ENCODE measurements around the gene CCDC70. TPM values are rescaled to one million over a fixed set of nuclear protein-coding genes. Genes with fewer than 3 reads are reported as not detected.

CCDC70 gene
- total and polyA plus RNA-seq, 7 experiments from 2014 or later: not detected

DNA sequence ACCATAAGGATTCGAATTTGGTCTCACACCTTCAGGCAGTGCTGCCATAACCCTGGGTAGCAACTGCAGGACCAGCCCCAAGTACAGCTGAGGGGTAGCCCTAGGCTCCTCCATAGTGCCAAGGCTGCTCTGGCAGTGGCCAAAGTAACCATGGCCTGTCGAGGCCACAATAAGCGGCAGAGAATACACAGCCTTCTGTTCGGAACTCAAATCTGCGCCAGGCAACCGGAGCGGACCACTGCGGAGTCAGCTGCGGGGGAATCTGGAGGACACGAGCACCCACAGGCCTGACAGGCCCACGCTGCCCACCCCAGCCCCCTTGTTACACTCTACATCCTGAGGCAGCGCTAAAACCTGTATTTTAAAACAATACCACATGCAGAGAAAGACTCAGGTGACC lies 48.7 kb downstream of the CCDC70 start:
- Mint-ChIP-seq H3K27me3 (peaks cover 0 to 4% (median 0%) of the 10 kb centered on the region in 5 donors), H3K27ac (no peak overlapping the region), H3K9me3 (peaks cover 0 to 3% (median 0%) of the 10 kb centered on the region in 11 donors), H3K4me3 (no peak overlapping the region), H3K36me3 (no peaks in the 10 kb centered on the region), H3K4me1 (peaks cover 7 to 29% (median 21%) of the 10 kb centered on the region in 7 donors)
- no peak overlapping the region for H3K4me3 ChIP-seq (ENCODE audit: low read length)
- H3K4me1 ChIP-seq (ENCODE audit: control insufficient read depth in 2 of 2, insufficient read depth in 2 of 2, low read length in 2 of 2): no peaks in the 10 kb centered on the region
- H3K9me3 ChIP-seq (ENCODE audit: control insufficient read depth in 2 of 3, low read length in 3 of 3): no peaks in the 10 kb centered on the region
- no peak overlapping the region for H3K27ac ChIP-seq (ENCODE audit: low read depth, low read length)
- intact Hi-C loops (cut with micrococcal nuclease): no loop called here
- H3K27me3 ChIP-seq (ENCODE audit: control insufficient read depth in 2 of 2, insufficient read depth in 2 of 2, low read length in 2 of 2): no peaks in the 10 kb centered on the region
- DNase-seq (no peak), ATAC-seq (no peak)
- CTCF ChIA-PET: interaction anchor here (1.4 kb wide), 1 partner anchor 291 kb away, joined by 4 read pairs; no protein-coding TSS in a partner anchor
- POLR2A ChIA-PET: no interaction called here
- no peaks in the 10 kb centered on the region for H3K36me3 ChIP-seq (ENCODE audit: control insufficient read depth in 2 of 3, insufficient read depth in 3 of 3, low read length in 3 of 3)

GRCh38 chr13:51912091-51912490 lies 50.3 kb downstream of the CCDC70 start:
- intact Hi-C loops (cut with micrococcal nuclease): no loop called here
- Mint-ChIP-seq H3K4me1 (peaks cover 9 to 26% (median 21%) of the 10 kb centered on the region in 7 donors), H3K4me3 (no peak overlapping the region), H3K36me3 (no peaks in the 10 kb centered on the region), H3K27ac (no peak overlapping the region), H3K9me3 (peaks cover 0 to 3% (median 0%) of the 10 kb centered on the region in 11 donors), H3K27me3 (peaks cover 0 to 4% (median 0%) of the 10 kb centered on the region in 5 donors)
- POLR2A ChIA-PET: interaction anchor here (1.5 kb wide), 1 partner anchor 53 kb away, joined by 3 read pairs; no protein-coding TSS in a partner anchor
- H3K9me3 ChIP-seq (ENCODE audit: control insufficient read depth in 2 of 3, low read length in 3 of 3): no peaks in the 10 kb centered on the region
- no peaks in the 10 kb centered on the region for H3K36me3 ChIP-seq (ENCODE audit: control insufficient read depth in 2 of 3, insufficient read depth in 3 of 3, low read length in 3 of 3)
- no peak overlapping the region for H3K4me3 ChIP-seq (ENCODE audit: low read length)
- DNase-seq (peak in 1 of 9 donors; percentile 6), ATAC-seq (no peak)
- no peaks in the 10 kb centered on the region for H3K27me3 ChIP-seq (ENCODE audit: control insufficient read depth in 2 of 2, insufficient read depth in 2 of 2, low read length in 2 of 2)
- no peak overlapping the region for H3K27ac ChIP-seq (ENCODE audit: low read depth, low read length)
- CTCF ChIA-PET: interaction anchor here (1.3 kb wide), 1 partner anchor 39 kb away, joined by 3 read pairs; no protein-coding TSS in a partner anchor
- no peaks in the 10 kb centered on the region for H3K4me1 ChIP-seq (ENCODE audit: control insufficient read depth in 2 of 2, insufficient read depth in 2 of 2, low read length in 2 of 2)

DNA sequence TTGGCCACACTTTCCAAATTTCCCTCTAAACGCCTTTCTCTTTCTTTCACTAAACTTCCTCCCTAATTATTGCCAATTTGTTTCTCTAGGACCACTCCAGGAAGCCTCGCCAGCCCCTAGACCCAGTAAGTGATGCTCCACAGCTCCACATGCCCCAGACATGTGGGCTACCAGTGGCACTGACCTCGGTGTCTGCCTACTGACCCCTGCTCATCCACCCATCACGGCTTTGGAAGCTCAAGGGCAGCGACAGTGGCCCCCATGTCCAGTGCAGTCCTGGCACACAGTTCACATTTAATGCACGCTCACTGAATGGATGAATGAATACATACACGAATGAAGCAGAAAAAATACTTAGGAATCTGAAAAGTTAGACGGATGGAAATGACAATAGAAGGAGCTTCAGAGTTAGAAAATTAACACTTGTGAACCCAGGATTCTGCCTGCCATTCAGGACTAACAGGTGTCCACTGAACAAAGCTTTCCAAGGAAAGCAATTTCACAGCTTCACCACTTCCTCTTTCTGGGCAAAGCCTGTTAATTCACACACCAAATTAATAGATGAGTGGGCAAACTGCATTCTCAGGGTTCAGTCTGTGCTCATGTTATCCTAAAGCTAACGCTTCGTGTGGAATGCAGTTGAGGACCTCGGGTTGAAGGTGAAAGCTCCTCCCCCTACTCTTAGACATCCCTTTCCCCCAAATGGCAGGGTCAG lies 50.9 kb downstream of the CCDC70 start:
- no peaks in the 10 kb centered on the region for H3K9me3 ChIP-seq (ENCODE audit: control insufficient read depth in 2 of 3, low read length in 3 of 3)
- POLR2A ChIA-PET: interaction anchor here (0.6 to 1.5 kb wide), 3 partner anchors 53 to 688 kb away, joined by 3 read pairs; no protein-coding TSS in a partner anchor
- intact Hi-C loops (cut with micrococcal nuclease): no loop called here
- DNase-seq (no peak), ATAC-seq (no peak)
- no peaks in the 10 kb centered on the region for H3K4me1 ChIP-seq (ENCODE audit: control insufficient read depth in 2 of 2, insufficient read depth in 2 of 2, low read length in 2 of 2)
- no peaks in the 10 kb centered on the region for H3K27me3 ChIP-seq (ENCODE audit: control insufficient read depth in 2 of 2, insufficient read depth in 2 of 2, low read length in 2 of 2)
- H3K4me3 Mint-ChIP-seq: no peak overlapping the region
- H3K36me3 ChIP-seq (ENCODE audit: control insufficient read depth in 2 of 3, insufficient read depth in 3 of 3, low read length in 3 of 3): no peaks in the 10 kb centered on the region
- H3K27ac Mint-ChIP-seq: no peak overlapping the region
- peaks cover 0 to 4% (median 0%) of the 10 kb centered on the region in 5 donors for H3K27me3 Mint-ChIP-seq
- no peak overlapping the region for H3K27ac ChIP-seq (ENCODE audit: low read depth, low read length)
- no peaks in the 10 kb centered on the region for H3K9me3 Mint-ChIP-seq
- peaks cover 9 to 22% (median 21%) of the 10 kb centered on the region in 7 donors for H3K4me1 Mint-ChIP-seq
- no peaks in the 10 kb centered on the region for H3K36me3 Mint-ChIP-seq
- H3K4me3 ChIP-seq (ENCODE audit: low read length): no peak overlapping the region
- CTCF ChIA-PET: interaction anchor here (1.3 kb wide), 1 partner anchor 38 kb away, joined by 3 read pairs; no protein-coding TSS in a partner anchor

DNA sequence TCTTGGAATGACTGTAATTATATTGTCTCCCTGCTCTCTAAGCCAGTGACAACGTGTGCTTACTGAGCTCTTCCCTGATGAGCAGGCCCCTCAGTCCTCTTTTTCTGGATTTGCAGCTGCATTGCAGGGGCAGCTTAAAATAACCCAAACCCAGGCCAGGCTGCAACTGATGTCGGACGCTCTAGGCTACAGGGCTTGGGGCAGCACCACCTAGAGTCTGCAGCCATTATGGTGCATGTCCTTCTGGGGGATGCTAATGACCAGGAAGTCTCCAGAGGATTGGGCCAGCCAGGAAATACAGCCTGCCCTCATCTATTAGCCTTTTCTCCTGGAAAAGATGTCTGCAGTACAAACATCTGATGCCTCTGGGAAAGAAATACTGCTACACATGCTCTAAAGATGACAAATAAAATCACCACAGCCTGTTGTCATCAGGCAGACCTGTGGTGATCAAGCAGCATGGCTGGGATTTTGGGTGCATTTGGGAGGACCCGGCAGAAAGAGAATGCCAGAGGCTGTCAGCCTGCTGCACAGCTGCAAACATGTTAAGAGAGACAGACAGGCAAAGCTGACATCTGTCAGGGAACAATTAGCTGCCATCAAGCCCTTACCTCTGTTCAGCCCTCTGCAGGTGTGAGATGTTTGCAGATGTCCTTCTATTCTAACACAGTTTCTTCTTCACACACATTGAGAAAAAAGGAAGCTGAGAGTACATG lies 51.8 kb downstream of the CCDC70 start:
- Histone ChIP-seq H3K27ac (ENCODE audit: low read depth, low read length) (no peak overlapping the region), H3K9me3 (ENCODE audit: control insufficient read depth in 2 of 3, low read length in 3 of 3) (no peaks in the 10 kb centered on the region), H3K27me3 (ENCODE audit: control insufficient read depth in 2 of 2, insufficient read depth in 2 of 2, low read length in 2 of 2) (no peaks in the 10 kb centered on the region), H3K4me3 (ENCODE audit: low read length) (no peak overlapping the region), H3K36me3 (ENCODE audit: control insufficient read depth in 2 of 3, insufficient read depth in 3 of 3, low read length in 3 of 3) (no peaks in the 10 kb centered on the region), H3K4me1 (ENCODE audit: control insufficient read depth in 2 of 2, insufficient read depth in 2 of 2, low read length in 2 of 2) (no peaks in the 10 kb centered on the region)
- ATAC-seq (no peak), DNase-seq (no peak)
- Mint-ChIP-seq H3K4me1 (peaks cover 9 to 22% (median 21%) of the 10 kb centered on the region in 7 donors), H3K27ac (no peak overlapping the region), H3K36me3 (no peaks in the 10 kb centered on the region), H3K4me3 (no peak overlapping the region), H3K27me3 (peaks cover 0 to 4% (median 0%) of the 10 kb centered on the region in 5 donors), H3K9me3 (no peaks in the 10 kb centered on the region)
- POLR2A ChIA-PET: interaction anchor here (0.7 to 1.5 kb wide), 2 partner anchors 52 to 55 kb away, joined by 3 read pairs; no protein-coding TSS in a partner anchor
- CTCF ChIA-PET: interaction anchor here (0.6 to 1.3 kb wide), 3 partner anchors 9 to 509 kb away, joined by 3 to 4 read pairs (median 3); no protein-coding TSS in a partner anchor
- intact Hi-C loops (cut with micrococcal nuclease): no loop called here

- H3K9me3 ChIP-seq (ENCODE audit: control insufficient read depth in 2 of 3, low read length in 3 of 3): no peaks in the 10 kb centered on the region
- H3K4me1 Mint-ChIP-seq: peaks cover 9 to 20% (median 17%) of the 10 kb centered on the region in 7 donors
- ChIA-PET POLR2A (no interaction called here), CTCF (interaction anchor here (0.6 to 0.9 kb wide), 2 partner anchors 8 to 510 kb away, joined by 3 to 4 read pairs; no protein-coding TSS in a partner anchor)
- H3K9me3 Mint-ChIP-seq: no peaks in the 10 kb centered on the region
- ATAC-seq (no peak), DNase-seq (no peak)
- no peak overlapping the region for H3K27ac Mint-ChIP-seq
- intact Hi-C loops (cut with micrococcal nuclease): no loop called here
- no peaks in the 10 kb centered on the region for H3K4me1 ChIP-seq (ENCODE audit: control insufficient read depth in 2 of 2, insufficient read depth in 2 of 2, low read length in 2 of 2)
- H3K4me3 Mint-ChIP-seq: no peak overlapping the region
- H3K27ac ChIP-seq (ENCODE audit: low read depth, low read length): no peak overlapping the region
- H3K36me3 ChIP-seq (ENCODE audit: control insufficient read depth in 2 of 3, insufficient read depth in 3 of 3, low read length in 3 of 3): no peaks in the 10 kb centered on the region
- no peaks in the 10 kb centered on the region for H3K36me3 Mint-ChIP-seq
- H3K27me3 ChIP-seq (ENCODE audit: control insufficient read depth in 2 of 2, insufficient read depth in 2 of 2, low read length in 2 of 2): no peaks in the 10 kb centered on the region
- no peak overlapping the region for H3K4me3 ChIP-seq (ENCODE audit: low read length)
- H3K27me3 Mint-ChIP-seq: peaks cover 0 to 4% (median 0%) of the 10 kb centered on the region in 5 donors
Observed at GRCh38 chr13:51914137-51914493, 52.3 kb downstream of the CCDC70 start.
